Endothelial cell of umbilical vein (primary cell): ENCODE results near the gene FBXO33. TPM values are rescaled to one million over a fixed set of nuclear protein-coding genes. Genes with fewer than 3 reads are reported as not detected.

Source experiments
- BruUV-seq: library from RNA; stranded (reverse); fragments of 400-500 nt; replicated peaks from 2 replicates; lab custom pipeline; 2021; lab: Mats Ljungman, UMichigan
- CTCF ChIA-PET: fragments of 300-600, 350-600 bp; sonication (Branson Sonifier 250); formaldehyde crosslinking; loops from one replicate; lab custom pipeline; 2021; ENCODE audit warnings: antibody characterized with exemption, inconsistent platforms; lab: Charles Lee
- POLR2A ChIA-PET: fragments of 300-600, 350-600 bp; sonication (Branson Sonifier 250); formaldehyde crosslinking; loops from one replicate; lab custom pipeline; 2021; ENCODE audit warnings: antibody characterized with exemption, inconsistent platforms; lab: Charles Lee
- DNase-seq: peaks from one replicate; pipeline ENCODE4 v3.0.0-alpha.2; 2011; ENCODE audit warnings: low read depth, low spot score
- FAIRE-seq: peaks from 2 replicates; lab custom pipeline; 2011; peaks lifted over from hg19 to GRCh38; lab: Jason Lieb, UNC
- H2AFZ ChIP-seq: 2 replicates; pipeline ENCODE4 v1.6.0; 2012; ENCODE audit warnings: low read depth, low read length, control low read depth, inconsistent platforms
- H3K27ac ChIP-seq: 2 replicates; pipeline ENCODE4 v1.5.1; 2011; ENCODE audit warnings: low read depth, mild to moderate bottlenecking, control low read depth, low read length, moderate library complexity; ENCODE audit not compliant: insufficient read depth
- H3K27me3 ChIP-seq, 2 experiments: 2 replicates each; pipeline versions ENCODE4 v1.6.0 to v1.6.1; 2011; ENCODE audit warnings: low read length in 2 of 2, mixed read lengths in 1 of 2; ENCODE audit not compliant: control insufficient read depth in 2 of 2, insufficient read depth in 2 of 2
- H3K36me3 ChIP-seq, 2 experiments: 2 replicates in 1 of 2; 3 replicates in 1 of 2; pipeline ENCODE4 v1.5.1; 2011; ENCODE audit warnings: low read length in 2 of 2, mild to moderate bottlenecking in 1 of 2, moderate library complexity in 1 of 2; ENCODE audit not compliant: control insufficient read depth in 2 of 2, insufficient read depth in 2 of 2; ENCODE audit errors: extremely low read depth in 1 of 2
- H3K4me1 ChIP-seq: 3 replicates; pipeline ENCODE4 v1.5.1; 2011; ENCODE audit warnings: mild to moderate bottlenecking, low read length; ENCODE audit not compliant: control insufficient read depth, insufficient read depth; ENCODE audit errors: extremely low read depth
- H3K4me2 ChIP-seq: 2 replicates; pipeline ENCODE4 v1.6.1; 2011; ENCODE audit warnings: low read length, control low read depth, mixed read lengths; ENCODE audit not compliant: insufficient read depth
- H3K4me3 ChIP-seq, 3 experiments: fragments of 200-600 bp in 1 of 3; sonication (generic), shearing (Covaris generic) in 1 of 3; replicated peaks in 1 of 3; 2 replicates each; pipeline ENCODE4 v1.5.1; 2011 to 2016; ENCODE audit warnings: control low read depth in 3 of 3, low read length in 3 of 3, mild to moderate bottlenecking in 2 of 3, inconsistent platforms in 1 of 3, low read depth in 1 of 3, moderate library complexity in 1 of 3; ENCODE audit not compliant: insufficient read depth in 1 of 3
- H3K79me2 ChIP-seq: 2 replicates; pipeline ENCODE4 v1.6.0; 2012; ENCODE audit warnings: low read length, inconsistent platforms; ENCODE audit not compliant: control insufficient read depth, insufficient read depth
- H3K9ac ChIP-seq: replicated peaks from 2 replicates; pipeline ENCODE3; 2011; ENCODE audit warnings: low read length, control low read depth; ENCODE audit not compliant: insufficient read depth; ENCODE audit errors: extremely low read depth
- H3K9me1 ChIP-seq: replicated peaks from 3 replicates; pipeline ENCODE4 v1.6.0; 2011; ENCODE audit warnings: mild to moderate bottlenecking, low read length; ENCODE audit not compliant: control insufficient read depth, insufficient read depth; ENCODE audit errors: extremely low read depth
- H3K9me3 ChIP-seq: replicated peaks from 2 replicates; pipeline ENCODE4 v1.5.1; 2012; ENCODE audit warnings: low read length, inconsistent platforms; ENCODE audit not compliant: control insufficient read depth, insufficient read depth
- H4K20me1 ChIP-seq: replicated peaks from 2 replicates; pipeline ENCODE3; 2011; ENCODE audit warnings: mild to moderate bottlenecking, low read length; ENCODE audit not compliant: control insufficient read depth, insufficient read depth; ENCODE audit errors: extremely low read depth
- EZH2 ChIP-seq: IDR thresholded peaks from 2 replicates; pipeline ENCODE4 v1.6.1; 2012; ENCODE audit warnings: borderline replicate concordance, low read depth, mild to moderate bottlenecking, moderate library complexity, low read length, inconsistent platforms; ENCODE audit not compliant: severe bottlenecking
- FOS ChIP-seq: IDR thresholded peaks from 2 replicates; pipeline ENCODE4 v1.6.1; 2011; ENCODE audit warnings: mild to moderate bottlenecking, low read length, moderate library complexity, borderline replicate concordance; ENCODE audit not compliant: insufficient read depth
- GATA2 ChIP-seq: IDR thresholded peaks from 2 replicates; pipeline ENCODE4 v1.7.0; 2011; ENCODE audit warnings: low read depth, mild to moderate bottlenecking, moderate library complexity, mixed read lengths, low read length; ENCODE audit not compliant: insufficient read length, insufficient read depth
- JUN ChIP-seq: IDR thresholded peaks from 2 replicates; pipeline ENCODE4 v1.6.1; 2011; ENCODE audit warnings: borderline replicate concordance, low read depth; ENCODE audit not compliant: insufficient read length, insufficient read depth
- MYC ChIP-seq: IDR thresholded peaks from one replicate; pipeline ENCODE4 v1.6.1; 2011; ENCODE audit warnings: mild to moderate bottlenecking, low read depth, low read length
- POLR2A ChIP-seq: IDR thresholded peaks from 2 replicates; pipeline ENCODE4 v1.6.1; 2012; ENCODE audit warnings: low read depth, mild to moderate bottlenecking, control low read depth, low read length
- POLR2AphosphoS5 ChIP-seq: IDR thresholded peaks from 2 replicates; pipeline ENCODE4 v1.6.1; 2012; ENCODE audit warnings: low read depth, mild to moderate bottlenecking, control low read depth, low read length, moderate library complexity; ENCODE audit not compliant: insufficient read depth
- dilution Hi-C: fragments of 300-500 bp; cut with MboI; formaldehyde crosslinking; loops from one replicate; pipeline ENCODE4 v1.15.0; 2019; ENCODE audit warnings: low sequenced_read_pairs; ENCODE audit not compliant: extremely low pct_ligation_motif_present
- intact Hi-C: fragments of 100-400 bp; cut with micrococcal nuclease; formaldehyde crosslinking; loops from one replicate; pipeline ENCODE4 v1.10.0; 2022
- polyA plus RNA-seq, 4 experiments: library from polyadenylated mRNA; depleted of rRNA in 3 of 4; stranded (reverse) in 3 of 4; unstranded in 1 of 4; fragments of >200 nt; gene quantifications; 2 replicates each; pipeline versions ENCODE4 v1.2.1 to v1.2.3, GENCODE V29; 2011 to 2012; ENCODE audit warnings: missing spikeins in 1 of 4
- total RNA-seq: library from RNA; stranded (reverse); gene quantifications from 2 replicates; pipeline ENCODE4 v1.2.3, GENCODE V29; 2021
- TF ChIP-seq, protein P1 (sequence below): IDR thresholded peaks from 2 replicates; pipeline ENCODE4 v1.6.1; 2011; ENCODE audit not compliant: insufficient read depth, insufficient read length
- TF ChIP-seq, protein P2 (sequence below), 2 donors: IDR thresholded peaks; 1 replicate in 1 of 2; 2 replicates in 1 of 2; pipeline ENCODE4 v1.5.1; 2011; ENCODE audit warnings: low read length in 2 of 2, mild to moderate bottlenecking in 2 of 2, moderate library complexity in 2 of 2, control low read depth in 1 of 2, inconsistent platforms in 1 of 2, low read depth in 1 of 2; ENCODE audit not compliant: insufficient read depth in 1 of 2; ENCODE audit errors: extremely low read depth in 1 of 2

FBXO33 gene
- total and polyA plus RNA-seq, 2 donors (not counting 3 experiments of a cell fraction or from before 2014, with no cell fraction given): 4.2 to 5.0 TPM

DNA sequence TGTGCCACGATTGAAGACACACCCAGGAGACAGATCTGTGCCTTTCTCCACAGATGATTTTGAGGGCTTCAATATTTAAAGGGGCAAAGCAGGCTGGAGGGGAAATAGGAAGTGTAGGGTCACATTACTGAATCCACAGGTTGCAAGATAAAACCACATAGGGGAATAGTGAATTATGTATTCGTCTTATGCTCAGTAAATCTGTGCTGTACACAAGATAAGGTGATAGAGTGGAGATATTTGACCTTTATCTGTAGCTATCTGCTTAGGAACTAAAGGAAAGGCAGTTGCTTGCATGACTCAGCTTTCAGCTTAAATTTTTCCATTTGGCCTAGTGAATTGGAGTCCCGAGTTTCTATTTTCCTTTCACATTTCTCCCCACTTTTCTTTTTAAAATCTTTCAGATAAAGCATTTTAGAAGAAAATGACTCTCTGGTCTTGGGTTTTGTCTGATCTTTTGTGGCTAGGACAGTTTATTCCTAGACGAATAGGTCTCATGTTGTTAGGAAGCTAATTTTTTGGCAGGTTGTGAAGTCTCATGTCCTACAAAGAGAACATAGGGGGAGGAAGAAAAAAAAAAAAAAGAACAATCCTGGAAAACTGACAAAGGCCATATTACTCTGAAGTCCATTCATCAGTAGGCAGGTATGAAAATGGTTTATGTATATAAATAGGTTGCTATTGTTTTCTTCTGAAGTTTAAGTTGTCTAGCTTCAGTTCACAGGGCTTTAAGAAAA, 55.4 kb downstream of the FBXO33 start:
- peak overlapping the region; percentile 73 for H3K9ac ChIP-seq

More for the DNA sequence above, 55.4 kb downstream of the FBXO33 start:
- Histone ChIP-seq H3K36me3 (no peaks in the 10 kb centered on the region), H3K27ac (peak overlapping the region; percentile 87), H3K4me3 (no peak overlapping the region), H4K20me1 (no peaks in the 10 kb centered on the region), H3K27me3 (no peaks in the 10 kb centered on the region), H3K4me2 (peak overlapping the region; percentile 85), H3K4me1 (peaks cover 34% of the 10 kb centered on the region), H2AFZ (peak overlapping the region; percentile 69), H3K79me2 (no peaks in the 10 kb centered on the region), H3K9me1 (no peaks in the 10 kb centered on the region), H3K9me3 (no peaks in the 10 kb centered on the region)
- ChIA-PET POLR2A (interaction anchor here (0.7 to 1.9 kb wide), 3 partner anchors 55 to 1019 kb away, joined by 3 to 5 read pairs (median 3); partner anchors contain the start of gene FBXO33), CTCF (interaction anchor here (0.8 to 2.3 kb wide), 8 partner anchors 8 to 54 kb away, joined by 3 to 11 read pairs (median 4); no protein-coding TSS in a partner anchor)
- TF ChIP-seq FOS (peak; percentile 59), GATA2 (peak; percentile 74), MYC (no peak), POLR2A (no peak), JUN (no peak), EZH2 (no peak), POLR2AphosphoS5 (no peak)
- TF ChIP-seq, protein P1, sequence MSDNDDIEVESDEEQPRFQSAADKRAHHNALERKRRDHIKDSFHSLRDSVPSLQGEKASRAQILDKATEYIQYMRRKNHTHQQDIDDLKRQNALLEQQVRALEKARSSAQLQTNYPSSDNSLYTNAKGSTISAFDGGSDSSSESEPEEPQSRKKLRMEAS: no peak
- TF ChIP-seq, protein P2, sequence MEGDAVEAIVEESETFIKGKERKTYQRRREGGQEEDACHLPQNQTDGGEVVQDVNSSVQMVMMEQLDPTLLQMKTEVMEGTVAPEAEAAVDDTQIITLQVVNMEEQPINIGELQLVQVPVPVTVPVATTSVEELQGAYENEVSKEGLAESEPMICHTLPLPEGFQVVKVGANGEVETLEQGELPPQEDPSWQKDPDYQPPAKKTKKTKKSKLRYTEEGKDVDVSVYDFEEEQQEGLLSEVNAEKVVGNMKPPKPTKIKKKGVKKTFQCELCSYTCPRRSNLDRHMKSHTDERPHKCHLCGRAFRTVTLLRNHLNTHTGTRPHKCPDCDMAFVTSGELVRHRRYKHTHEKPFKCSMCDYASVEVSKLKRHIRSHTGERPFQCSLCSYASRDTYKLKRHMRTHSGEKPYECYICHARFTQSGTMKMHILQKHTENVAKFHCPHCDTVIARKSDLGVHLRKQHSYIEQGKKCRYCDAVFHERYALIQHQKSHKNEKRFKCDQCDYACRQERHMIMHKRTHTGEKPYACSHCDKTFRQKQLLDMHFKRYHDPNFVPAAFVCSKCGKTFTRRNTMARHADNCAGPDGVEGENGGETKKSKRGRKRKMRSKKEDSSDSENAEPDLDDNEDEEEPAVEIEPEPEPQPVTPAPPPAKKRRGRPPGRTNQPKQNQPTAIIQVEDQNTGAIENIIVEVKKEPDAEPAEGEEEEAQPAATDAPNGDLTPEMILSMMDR (IDR thresholded peaks at IDR 0.05; ENCODE audit: extremely low read depth in 1 of 2, insufficient read depth in 1 of 2, low read depth in 1 of 2, low read length in 2 of 2): no peak
- DNase-seq (peak; percentile 77), FAIRE-seq (no peak)
- dilution Hi-C loops (no loop called here), intact Hi-C loops (no loop called here)
- BruUV-seq: TSS peak; percentile 20
